ENCODE data around the gene AP1G2.

Gene AP1G2

GRCh38 chr14:23518709-23519108 lies 48.9 kb downstream of the AP1G2 start:
- DNase-seq (ENCODE audit: low spot score): no peak

GRCh38 chr14:23517650-23518326 lies 49.8 kb downstream of the AP1G2 start:
- no peak for DNase-seq (ENCODE audit: low spot score)

GRCh38 chr14:23514644-23514957 lies 53.0 kb downstream of the AP1G2 start:
- no peak for DNase-seq (ENCODE audit: low spot score)

GRCh38 chr14:23513818-23514643 lies 53.6 kb downstream of the AP1G2 start:
- DNase-seq (ENCODE audit: low spot score): no peak

GRCh38 chr14:23513005-23513817 lies 54.4 kb downstream of the AP1G2 start:
- DNase-seq (ENCODE audit: low spot score): no peak

GRCh38 chr14:23512156-23512555 lies 55.4 kb downstream of the AP1G2 start:
- DNase-seq (ENCODE audit: low spot score): no peak

Measured in COLO829 (cell line).